Measurements from ENCODE around the gene DNAJC11.

- TF ChIP-seq CTCF (IDR thresholded peaks at IDR 0.05) = no peak
- TF ChIP-seq POLR2A (IDR thresholded peaks at IDR 0.05) = no peak
These were observed 23.0 kb upstream of the DNAJC11 start for GRCh38 chr1:6724517-6725141.

All from Peyer's patch (tissue), 4 donors.